GM20431 (cell line): ENCODE data around the gene SDE2.
"Not testable (repeated sequence)": the region's sequence is repeated elsewhere in the genome, so short reads cannot be mapped to it uniquely, and the experiment has no call there.

ENCODE experiments used
- in situ Hi-C: fragments of 300-500 bp; cut with MseI, MboI; formaldehyde crosslinking; loops from one replicate; pipeline ENCODE4 v1.15.0; 2020; ENCODE audit warnings: low sequenced_read_pairs; ENCODE audit not compliant: unreplicated experiment

SDE2 gene

GRCh38 chr1:225949041-225949440 is 50.1 kb downstream of the SDE2 start:
- in situ Hi-C loops = no loop called here

GRCh38 chr1:225946803-225947202 is 52.3 kb downstream of the SDE2 start:
- in situ Hi-C loops = no loop called here

GRCh38 chr1:225946082-225946620 is 53.0 kb downstream of the SDE2 start:
- in situ Hi-C loops = no loop called here

- in situ Hi-C loops = no loop called here
These were observed 53.6 kb downstream of the SDE2 start for GRCh38 chr1:225945564-225945963.

GRCh38 chr1:225944951-225945350 is 54.2 kb downstream of the SDE2 start:
- in situ Hi-C loops = no loop called here

- in situ Hi-C loops = no loop called here
These were observed 54.8 kb downstream of the SDE2 start for GRCh38 chr1:225944387-225944786.

- in situ Hi-C loops = no loop called here
These were observed 55.6 kb downstream of the SDE2 start for GRCh38 chr1:225943582-225943981.

GRCh38 chr1:225942574-225942973 is 56.6 kb downstream of the SDE2 start:
- in situ Hi-C loops = no loop called here

GRCh38 chr1:225941942-225942222 is 57.3 kb downstream of the SDE2 start:
- in situ Hi-C loops = no loop called here

- in situ Hi-C loops = no loop called here
These were observed 57.8 kb downstream of the SDE2 start, which contains the start of gene LEFTY2 for GRCh38 chr1:225941187-225941941. LEFTY2 (minus strand) TSS chr1:225941220; CDS start chr1:225941140, 80 bp downstream.

- in situ Hi-C loops = no loop called here
These were observed 58.6 kb downstream of the SDE2 start for GRCh38 chr1:225940385-225941151.

- in situ Hi-C loops = not testable (repeated sequence)
These were observed 59.2 kb downstream of the SDE2 start for GRCh38 chr1:225939939-225940310.

GRCh38 chr1:225939097-225939938 is 59.8 kb downstream of the SDE2 start:
- in situ Hi-C loops = not testable (repeated sequence)

GRCh38 chr1:225937048-225937968 is 61.8 kb downstream of the SDE2 start:
- in situ Hi-C loops = no loop called here

- in situ Hi-C loops = no loop called here
These were observed 62.6 kb downstream of the SDE2 start for GRCh38 chr1:225936523-225936922.

GRCh38 chr1:225936086-225936485 is 63.1 kb downstream of the SDE2 start:
- in situ Hi-C loops = not testable (repeated sequence)

- in situ Hi-C loops = no loop called here
These were observed 64.4 kb downstream of the SDE2 start for GRCh38 chr1:225934711-225935110.

- in situ Hi-C loops = no loop called here
These were observed 66.1 kb downstream of the SDE2 start for GRCh38 chr1:225933072-225933471.
